ENCODE measurements around the gene IFNGR1.
A peak's percentile ranks its signal among the peaks of the same experiment; 100 is the strongest.
"Not testable (repeated sequence)": the region's sequence is repeated elsewhere in the genome, so short reads cannot be mapped to it uniquely, and the experiment has no call there.

Gene IFNGR1

GRCh38 chr6:137211910-137212309, 7.3 kb downstream of the IFNGR1 start:
- Mint-ChIP-seq H3K36me3 (ENCODE audit: low read depth) (peaks cover 37% of the 10 kb centered on the region), H3K4me1 (peaks cover 53% of the 10 kb centered on the region), H3K27ac (no peak overlapping the region), H3K4me3 (no peak overlapping the region), H3K27me3 (no peaks in the 10 kb centered on the region), H3K9me3 (peaks cover 17% of the 10 kb centered on the region)
- DNase-seq (no peak), ATAC-seq (no peak)

- DNase-seq = no peak
Observed at GRCh38 chr6:137210903-137211302, 8.3 kb downstream of the IFNGR1 start.

GRCh38 chr6:137208279-137208678, 10.9 kb downstream of the IFNGR1 start:
- peaks cover 28% of the 10 kb centered on the region for H3K4me1 Mint-ChIP-seq
- peaks cover 17% of the 10 kb centered on the region for H3K9me3 Mint-ChIP-seq
- H3K27me3 Mint-ChIP-seq = no peaks in the 10 kb centered on the region
- ATAC-seq (no peak), DNase-seq (no peak)
- H3K27ac Mint-ChIP-seq = no peak overlapping the region
- no peak overlapping the region for H3K4me3 Mint-ChIP-seq
- H3K36me3 Mint-ChIP-seq (ENCODE audit: low read depth) = peaks cover 53% of the 10 kb centered on the region

More at GRCh38 chr6:137210903-137211302, 8.3 kb downstream of the IFNGR1 start:
- Mint-ChIP-seq H3K4me1 (peaks cover 51% of the 10 kb centered on the region), H3K9me3 (peaks cover 17% of the 10 kb centered on the region), H3K27ac (no peak overlapping the region), H3K27me3 (no peaks in the 10 kb centered on the region), H3K36me3 (ENCODE audit: low read depth) (peaks cover 41% of the 10 kb centered on the region), H3K4me3 (no peak overlapping the region)
- ATAC-seq = no peak

GRCh38 chr6:137207457-137207856, 11.7 kb downstream of the IFNGR1 start:
- H3K36me3 Mint-ChIP-seq (ENCODE audit: low read depth) = peaks cover 56% of the 10 kb centered on the region
- peaks cover 22% of the 10 kb centered on the region for H3K4me1 Mint-ChIP-seq

GRCh38 chr6:137206577-137206976, 12.6 kb downstream of the IFNGR1 start:
- no peaks in the 10 kb centered on the region for H3K27me3 Mint-ChIP-seq
- H3K4me3 Mint-ChIP-seq = no peak overlapping the region
- ATAC-seq (no peak), DNase-seq (no peak)
- H3K27ac Mint-ChIP-seq = no peak overlapping the region
- H3K4me1 Mint-ChIP-seq = peaks cover 13% of the 10 kb centered on the region
- peaks cover 56% of the 10 kb centered on the region for H3K36me3 Mint-ChIP-seq (ENCODE audit: low read depth)
- peaks cover 17% of the 10 kb centered on the region for H3K9me3 Mint-ChIP-seq

More at GRCh38 chr6:137207457-137207856, 11.7 kb downstream of the IFNGR1 start:
- DNase-seq, ATAC-seq, H3K4me3 Mint-ChIP-seq, H3K27me3 Mint-ChIP-seq, H3K27ac Mint-ChIP-seq: not testable (repeated sequence)
- peaks cover 17% of the 10 kb centered on the region for H3K9me3 Mint-ChIP-seq

- H3K27ac Mint-ChIP-seq = no peak overlapping the region
- H3K4me3 Mint-ChIP-seq = no peak overlapping the region
Observed at GRCh38 chr6:137203256-137203655, 15.9 kb downstream of the IFNGR1 start.

GRCh38 chr6:137202078-137202477, 17.1 kb downstream of the IFNGR1 start:
- Mint-ChIP-seq H3K27me3 (no peaks in the 10 kb centered on the region), H3K4me1 (peaks cover 12% of the 10 kb centered on the region), H3K36me3 (ENCODE audit: low read depth) (peaks cover 48% of the 10 kb centered on the region), H3K9me3 (no peaks in the 10 kb centered on the region), H3K27ac (no peak overlapping the region), H3K4me3 (no peak overlapping the region)
- DNase-seq = no peak
- no peak for ATAC-seq

More at GRCh38 chr6:137203256-137203655, 15.9 kb downstream of the IFNGR1 start:
- DNase-seq = no peak
- ATAC-seq = no peak
- H3K36me3 Mint-ChIP-seq (ENCODE audit: low read depth) = peaks cover 50% of the 10 kb centered on the region
- peaks cover 9% of the 10 kb centered on the region for H3K4me1 Mint-ChIP-seq
- no peaks in the 10 kb centered on the region for H3K27me3 Mint-ChIP-seq
- H3K9me3 Mint-ChIP-seq = no peaks in the 10 kb centered on the region

GRCh38 chr6:137201006-137201405, 18.2 kb downstream of the IFNGR1 start:
- ATAC-seq (no peak), DNase-seq (no peak)
- H3K9me3 Mint-ChIP-seq = no peaks in the 10 kb centered on the region
- no peaks in the 10 kb centered on the region for H3K27me3 Mint-ChIP-seq
- H3K4me3 Mint-ChIP-seq = no peak overlapping the region
- H3K27ac Mint-ChIP-seq = no peak overlapping the region
- peaks cover 11% of the 10 kb centered on the region for H3K4me1 Mint-ChIP-seq
- H3K36me3 Mint-ChIP-seq (ENCODE audit: low read depth) = peaks cover 42% of the 10 kb centered on the region

- DNase-seq (no peak), ATAC-seq (no peak)
- Mint-ChIP-seq H3K9me3 (no peaks in the 10 kb centered on the region), H3K27me3 (no peaks in the 10 kb centered on the region), H3K4me1 (peaks cover 11% of the 10 kb centered on the region), H3K36me3 (ENCODE audit: low read depth) (peaks cover 39% of the 10 kb centered on the region), H3K27ac (no peak overlapping the region), H3K4me3 (no peak overlapping the region)
Observed at GRCh38 chr6:137200288-137200687, 18.9 kb downstream of the IFNGR1 start.

- Mint-ChIP-seq H3K4me1 (peaks cover 11% of the 10 kb centered on the region), H3K27me3 (no peaks in the 10 kb centered on the region), H3K27ac (peak overlapping the region; percentile 8), H3K9me3 (no peaks in the 10 kb centered on the region), H3K4me3 (no peak overlapping the region), H3K36me3 (ENCODE audit: low read depth) (peaks cover 22% of the 10 kb centered on the region)
- DNase-seq (no peak), ATAC-seq (no peak)
Observed at GRCh38 chr6:137197684-137198645, 21.2 kb downstream of the IFNGR1 start.

- Mint-ChIP-seq H3K27ac (no peak overlapping the region), H3K9me3 (peaks cover 10% of the 10 kb centered on the region), H3K4me3 (no peak overlapping the region), H3K4me1 (peaks cover 11% of the 10 kb centered on the region), H3K36me3 (ENCODE audit: low read depth) (peaks cover 13% of the 10 kb centered on the region), H3K27me3 (no peaks in the 10 kb centered on the region)
- no peak for DNase-seq
- ATAC-seq = no peak
Observed at GRCh38 chr6:137193256-137194070, 25.7 kb downstream of the IFNGR1 start.

- H3K4me3 Mint-ChIP-seq = no peak overlapping the region
- H3K27me3 Mint-ChIP-seq = no peaks in the 10 kb centered on the region
- no peak overlapping the region for H3K27ac Mint-ChIP-seq
Observed at GRCh38 chr6:137192821-137193220, 26.4 kb downstream of the IFNGR1 start.

GRCh38 chr6:137191670-137192069, 27.5 kb downstream of the IFNGR1 start:
- peaks cover 7% of the 10 kb centered on the region for H3K36me3 Mint-ChIP-seq (ENCODE audit: low read depth)
- ATAC-seq (no peak), DNase-seq (no peak)
- no peaks in the 10 kb centered on the region for H3K27me3 Mint-ChIP-seq
- H3K4me3 Mint-ChIP-seq = no peak overlapping the region
- H3K9me3 Mint-ChIP-seq = peaks cover 18% of the 10 kb centered on the region
- H3K4me1 Mint-ChIP-seq = no peaks in the 10 kb centered on the region
- no peak overlapping the region for H3K27ac Mint-ChIP-seq

More at GRCh38 chr6:137192821-137193220, 26.4 kb downstream of the IFNGR1 start:
- Mint-ChIP-seq H3K36me3 (ENCODE audit: low read depth) (peaks cover 7% of the 10 kb centered on the region), H3K4me1 (peaks cover 5% of the 10 kb centered on the region), H3K9me3 (peaks cover 10% of the 10 kb centered on the region)
- DNase-seq (no peak), ATAC-seq (no peak)

- DNase-seq = no peak
- peaks cover 22% of the 10 kb centered on the region for H3K9me3 Mint-ChIP-seq
- H3K27me3 Mint-ChIP-seq = no peaks in the 10 kb centered on the region
- no peaks in the 10 kb centered on the region for H3K4me1 Mint-ChIP-seq
- no peak overlapping the region for H3K27ac Mint-ChIP-seq
- no peak overlapping the region for H3K4me3 Mint-ChIP-seq
- ATAC-seq = no peak
- H3K36me3 Mint-ChIP-seq (ENCODE audit: low read depth) = peaks cover 8% of the 10 kb centered on the region
Observed at GRCh38 chr6:137191236-137191635, 27.9 kb downstream of the IFNGR1 start.
